ENCODE data around the gene NRSN2. TPM values are rescaled to one million over a fixed set of nuclear protein-coding genes. Genes with fewer than 3 reads are reported as not detected.
"Not testable (repeated sequence)": the region's sequence is repeated elsewhere in the genome, so short reads cannot be mapped to it uniquely, and the experiment has no call there.

NRSN2 gene
- total RNA-seq, 1 experiment from 2014 or later: 48.5 TPM

- H3K36me3 ChIP-seq (replicated peaks; ENCODE audit: control insufficient read depth, insufficient read depth, low read length): peaks cover 11% of the 10 kb centered on the region
- not testable (repeated sequence) for DNase-seq; H3K27me3 ChIP-seq (ENCODE audit: control insufficient read depth, insufficient read depth, low read length); H3K4me3 ChIP-seq (ENCODE audit: insufficient read depth, low read depth, low read length)
These were observed 39.7 kb downstream of the NRSN2 start for GRCh38 chr20:386634-387033.

GRCh38 chr20:387520-387919 is 40.6 kb downstream of the NRSN2 start:
- DNase-seq: no peak
- H3K4me3 ChIP-seq (ENCODE audit: insufficient read depth, low read depth, low read length): no peak overlapping the region
- no peaks in the 10 kb centered on the region for H3K27me3 ChIP-seq (ENCODE audit: control insufficient read depth, insufficient read depth, low read length)
- H3K36me3 ChIP-seq (replicated peaks; ENCODE audit: control insufficient read depth, insufficient read depth, low read length): peaks cover 13% of the 10 kb centered on the region

GRCh38 chr20:388034-388994 is 41.4 kb downstream of the NRSN2 start:
- Histone ChIP-seq H3K36me3 (replicated peaks; ENCODE audit: control insufficient read depth, insufficient read depth, low read length) (peaks cover 13% of the 10 kb centered on the region), H3K4me3 (ENCODE audit: insufficient read depth, low read depth, low read length) (no peak overlapping the region), H3K27me3 (ENCODE audit: control insufficient read depth, insufficient read depth, low read length) (no peaks in the 10 kb centered on the region)
- no peak for DNase-seq

- peaks cover 13% of the 10 kb centered on the region for H3K36me3 ChIP-seq (replicated peaks; ENCODE audit: control insufficient read depth, insufficient read depth, low read length)
These were observed 42.3 kb downstream of the NRSN2 start for GRCh38 chr20:389220-389619.

GRCh38 chr20:391041-391711 is 44.3 kb downstream of the NRSN2 start:
- Histone ChIP-seq H3K4me3 (ENCODE audit: insufficient read depth, low read depth, low read length) (no peak overlapping the region), H3K27me3 (ENCODE audit: control insufficient read depth, insufficient read depth, low read length) (no peaks in the 10 kb centered on the region), H3K36me3 (replicated peaks; ENCODE audit: control insufficient read depth, insufficient read depth, low read length) (peaks cover 13% of the 10 kb centered on the region)
- DNase-seq: no peak

More at GRCh38 chr20:389220-389619, 42.3 kb downstream of the NRSN2 start:
- Histone ChIP-seq H3K27me3 (ENCODE audit: control insufficient read depth, insufficient read depth, low read length) (no peaks in the 10 kb centered on the region), H3K4me3 (ENCODE audit: insufficient read depth, low read depth, low read length) (no peak overlapping the region)
- DNase-seq: no peak

GRCh38 chr20:393296-393695 is 46.4 kb downstream of the NRSN2 start:
- H3K27me3 ChIP-seq (ENCODE audit: control insufficient read depth, insufficient read depth, low read length); DNase-seq; H3K4me3 ChIP-seq (ENCODE audit: insufficient read depth, low read depth, low read length): not testable (repeated sequence)
- peaks cover 14% of the 10 kb centered on the region for H3K36me3 ChIP-seq (replicated peaks; ENCODE audit: control insufficient read depth, insufficient read depth, low read length)

GRCh38 chr20:396252-396618 is 49.3 kb downstream of the NRSN2 start:
- Histone ChIP-seq H3K36me3 (replicated peaks; ENCODE audit: control insufficient read depth, insufficient read depth, low read length) (peaks cover 5% of the 10 kb centered on the region), H3K27me3 (ENCODE audit: control insufficient read depth, insufficient read depth, low read length) (no peaks in the 10 kb centered on the region), H3K4me3 (ENCODE audit: insufficient read depth, low read depth, low read length) (no peak overlapping the region)
- no peak for DNase-seq

GRCh38 chr20:396619-397431 is 49.9 kb downstream of the NRSN2 start:
- Histone ChIP-seq H3K4me3 (ENCODE audit: insufficient read depth, low read depth, low read length) (no peak overlapping the region), H3K36me3 (replicated peaks; ENCODE audit: control insufficient read depth, insufficient read depth, low read length) (peaks cover 5% of the 10 kb centered on the region), H3K27me3 (ENCODE audit: control insufficient read depth, insufficient read depth, low read length) (no peaks in the 10 kb centered on the region)
- DNase-seq: no peak

- H3K27me3 ChIP-seq (ENCODE audit: control insufficient read depth, insufficient read depth, low read length): no peaks in the 10 kb centered on the region
- no peak for DNase-seq
- no peak overlapping the region for H3K4me3 ChIP-seq (ENCODE audit: insufficient read depth, low read depth, low read length)
- H3K36me3 ChIP-seq (replicated peaks; ENCODE audit: control insufficient read depth, insufficient read depth, low read length): peaks cover 3% of the 10 kb centered on the region
These were observed 50.7 kb downstream of the NRSN2 start for GRCh38 chr20:397432-398237.

- peaks cover 3% of the 10 kb centered on the region for H3K36me3 ChIP-seq (replicated peaks; ENCODE audit: control insufficient read depth, insufficient read depth, low read length)
- DNase-seq: no peak
- no peak overlapping the region for H3K4me3 ChIP-seq (ENCODE audit: insufficient read depth, low read depth, low read length)
- H3K27me3 ChIP-seq (ENCODE audit: control insufficient read depth, insufficient read depth, low read length): no peaks in the 10 kb centered on the region
These were observed 52.3 kb downstream of the NRSN2 start for GRCh38 chr20:399182-399707.

- Histone ChIP-seq H3K4me3 (ENCODE audit: insufficient read depth, low read depth, low read length) (no peak overlapping the region), H3K36me3 (replicated peaks; ENCODE audit: control insufficient read depth, insufficient read depth, low read length) (peaks cover 3% of the 10 kb centered on the region), H3K27me3 (ENCODE audit: control insufficient read depth, insufficient read depth, low read length) (no peaks in the 10 kb centered on the region)
- DNase-seq: no peak
These were observed 53.2 kb downstream of the NRSN2 start for GRCh38 chr20:400128-400453.

GRCh38 chr20:400454-401275 is 53.8 kb downstream of the NRSN2 start:
- Histone ChIP-seq H3K36me3 (replicated peaks; ENCODE audit: control insufficient read depth, insufficient read depth, low read length) (peaks cover 3% of the 10 kb centered on the region), H3K4me3 (ENCODE audit: insufficient read depth, low read depth, low read length) (no peak overlapping the region), H3K27me3 (ENCODE audit: control insufficient read depth, insufficient read depth, low read length) (no peaks in the 10 kb centered on the region)
- peak; percentile 64 for DNase-seq

Data from H7 (cell line).